Epithelial cell of proximal tubule (primary cell): ENCODE results near the gene CLIP1. TPM values are rescaled to one million over a fixed set of nuclear protein-coding genes. Genes with fewer than 3 reads are reported as not detected.

Source experiments
- DNase-seq: peaks from one replicate; pipeline ENCODE4 v3.0.0-alpha.2; 2011; ENCODE audit warnings: low read depth
- H3K4me3 ChIP-seq: 2 replicates; pipeline ENCODE4 v1.5.1; 2011; ENCODE audit warnings: low read depth, mild to moderate bottlenecking, low read length
- CTCF ChIP-seq: conservative IDR thresholded peaks from 2 replicates; pipeline ENCODE4 v1.5.1; 2012; ENCODE audit warnings: low read depth, mild to moderate bottlenecking, low read length
- total RNA-seq: library from RNA; depleted of rRNA; stranded (reverse); fragments of >200 nt; gene quantifications from 2 replicates; pipeline ENCODE4 v1.2.3, GENCODE V29; 2015

CLIP1 gene
- total RNA-seq, 1 donor from 2014 or later = 49.6 TPM

DNA sequence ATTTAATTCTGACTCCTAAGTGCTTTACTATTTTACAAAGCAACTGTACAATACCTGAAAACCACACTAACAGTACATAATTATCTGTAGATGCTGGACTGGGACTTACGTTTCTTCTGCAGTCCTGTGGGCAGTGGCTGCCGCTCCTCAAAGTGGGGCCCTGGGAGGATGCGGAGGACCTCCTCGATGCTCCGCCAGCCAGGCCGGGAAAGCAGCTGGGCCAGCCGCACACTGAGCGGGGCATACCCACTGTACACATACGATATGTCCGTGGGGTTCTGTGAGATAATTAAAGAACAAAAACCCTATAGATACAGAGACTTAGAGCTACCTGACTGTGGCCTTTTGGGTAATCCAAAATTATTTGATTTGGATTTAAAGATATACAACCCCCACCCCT is 189.8 kb downstream of the CLIP1 start:
- no peak for DNase-seq
- TF ChIP-seq CTCF = no peak
- no peak overlapping the region for H3K4me3 ChIP-seq

DNA sequence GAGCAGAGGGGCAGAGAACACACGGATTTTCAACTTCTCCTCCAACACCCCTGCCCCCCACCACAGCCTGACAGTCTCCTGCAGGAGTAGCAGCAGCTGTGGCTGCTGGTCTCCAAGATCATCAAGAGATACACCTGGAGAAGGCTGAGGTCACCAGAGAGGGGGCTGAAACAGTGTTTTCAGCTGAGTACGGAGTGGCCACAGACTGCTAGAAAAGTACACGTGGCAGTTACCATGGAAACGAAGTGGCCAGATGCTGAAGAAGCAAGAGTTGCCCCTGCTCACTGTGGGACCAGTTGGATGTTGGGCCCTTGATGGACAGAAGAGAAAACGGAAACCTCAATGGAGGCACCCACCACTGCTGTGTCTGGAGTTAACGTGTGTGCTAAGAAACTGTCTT is 191.7 kb downstream of the CLIP1 start:
- no peak for TF ChIP-seq CTCF
- H3K4me3 ChIP-seq = no peak overlapping the region
- DNase-seq = no peak

DNA sequence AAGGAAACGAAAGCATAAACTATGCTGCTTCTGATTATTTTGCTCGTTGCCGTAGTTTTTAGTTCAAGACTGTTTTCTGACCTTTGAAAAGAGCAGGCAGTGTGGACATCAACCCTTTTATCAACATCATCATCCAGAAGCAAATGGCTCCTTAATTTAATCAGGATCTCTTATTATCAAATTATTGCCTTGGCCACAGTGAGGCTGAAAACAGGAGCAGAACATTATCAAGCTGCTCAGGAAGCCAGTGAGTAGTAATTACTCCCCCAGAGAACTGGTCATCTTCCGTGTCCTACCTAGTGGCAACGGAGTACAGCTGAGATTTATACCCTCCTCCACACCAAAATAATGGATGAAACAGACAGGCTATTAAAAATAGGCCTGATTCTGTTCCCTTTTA is 194.4 kb downstream of the CLIP1 start:
- no peak for DNase-seq
- TF ChIP-seq CTCF = no peak
- H3K4me3 ChIP-seq = no peak overlapping the region

DNA sequence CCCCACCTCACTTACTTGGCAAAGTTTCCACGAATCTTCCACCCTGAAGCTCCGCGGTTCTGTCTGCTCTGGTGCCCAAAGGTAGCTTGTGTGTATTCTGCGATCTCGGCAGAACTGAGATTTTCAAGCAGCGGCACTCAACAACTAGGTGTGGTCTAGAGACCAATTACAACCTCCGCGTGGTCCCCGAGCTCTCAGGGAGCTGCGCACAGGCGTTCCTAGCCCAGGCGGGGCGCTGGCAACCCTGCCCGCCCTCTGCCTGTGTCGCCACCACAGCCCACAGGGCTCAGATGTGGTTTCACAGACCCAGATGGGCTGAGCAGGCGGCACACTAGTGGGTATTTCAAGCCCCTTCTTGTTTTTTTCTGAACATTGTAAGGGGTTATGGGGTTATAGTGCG is 195.1 kb downstream of the CLIP1 start:
- TF ChIP-seq CTCF = no peak
- DNase-seq = no peak
- H3K4me3 ChIP-seq = no peak overlapping the region

GRCh38 chr12:122226366-122227125 is 195.9 kb downstream of the CLIP1 start:
- TF ChIP-seq CTCF = no peak
- peak overlapping the region; percentile 45 for H3K4me3 ChIP-seq
- no peak for DNase-seq

GRCh38 chr12:122225683-122226365 is 196.6 kb downstream of the CLIP1 start, which contains the start of gene DIABLO:
TSS of gene DIABLO (minus strand) at chr12:122226052. CDS start at chr12:122226014, 38 bp downstream.
- no peak for TF ChIP-seq CTCF
- DNase-seq = peak; percentile 73
- H3K4me3 ChIP-seq = peak within 1 kb of the TSS; percentile 98

Other genes starting within 250 kb of the CLIP1 start
- gene IL31, start 248.4 kb downstream of the CLIP1 start, total RNA-seq = not detected in 2 replicates
- 2.5 TPM in 1 of 2 replicates, not detected in the other for gene LRRC43, start 239.5 kb downstream of the CLIP1 start, total RNA-seq
- gene B3GNT4, start 219.0 kb downstream of the CLIP1 start, total RNA-seq = 0.58 and 1.4 TPM in 2 replicates
- 92.6 and 123 TPM in 2 replicates for gene DIABLO, start 196.6 kb downstream of the CLIP1 start, total RNA-seq
- gene VPS33A, start 156.2 kb downstream of the CLIP1 start, total RNA-seq = 15.1 and 23.4 TPM in 2 replicates
- gene ZCCHC8, start 78.3 kb upstream of the CLIP1 start, total RNA-seq = 23.3 and 25.0 TPM in 2 replicates
- 44.9 and 72.4 TPM in 2 replicates for gene RSRC2, start 104.3 kb upstream of the CLIP1 start, total RNA-seq
- gene KNTC1, start 104.6 kb upstream of the CLIP1 start, total RNA-seq = 45.2 and 61.2 TPM in 2 replicates